Activated CD8-positive, alpha-beta T cell treated with anti-CD3 and anti-CD28 coated beads for 36 hours (primary cell): ENCODE results near the gene RAC3. TPM values are rescaled to one million over a fixed set of nuclear protein-coding genes. Genes with fewer than 3 reads are reported as not detected.

Experiments
- ATAC-seq: fragments of 200-7000 bp; cut with Tn5 transposase; one replicate; pipeline ENCODE4 v1.10.0; 2021; ENCODE audit warnings: mild to moderate bottlenecking, moderate library complexity
- CTCF ChIA-PET: fragments of 350-600 bp; sonication (Branson Sonifier 250); formaldehyde crosslinking; loops from one replicate; lab custom pipeline; 2021; ENCODE audit warnings: antibody characterized with exemption; lab: Charles Lee
- POLR2A ChIA-PET: fragments of 350-600 bp; sonication (Branson Sonifier 250); formaldehyde crosslinking; loops from one replicate; lab custom pipeline; 2021; ENCODE audit warnings: antibody characterized with exemption; lab: Charles Lee
- DNase-seq: peaks from one replicate; pipeline ENCODE4 v3.0.0-alpha.2; 2020
- H3K27ac Mint-ChIP-seq: one replicate; pipeline ENCODE4 v1.8.0; 2021; ENCODE audit warnings: mild to moderate bottlenecking, mixed read lengths
- H3K27me3 Mint-ChIP-seq: one replicate; pipeline ENCODE4 v1.8.0; 2021; ENCODE audit warnings: mixed read lengths
- H3K36me3 Mint-ChIP-seq: one replicate; pipeline ENCODE4 v1.8.0; 2021; ENCODE audit warnings: low read depth, mixed read lengths
- H3K4me1 Mint-ChIP-seq: one replicate; pipeline ENCODE4 v1.8.0; 2021; ENCODE audit warnings: low read depth, mixed read lengths
- H3K4me3 Mint-ChIP-seq: one replicate; pipeline ENCODE4 v1.8.0; 2021; ENCODE audit warnings: mild to moderate bottlenecking, moderate library complexity, mixed read lengths
- H3K9me3 Mint-ChIP-seq: one replicate; pipeline ENCODE4 v1.8.0; 2021; ENCODE audit warnings: mixed read lengths
- CTCF ChIP-seq: fragments of 200-600 bp; IDR thresholded peaks from one replicate; pipeline ENCODE4 v1.8.0; 2022; ENCODE audit warnings: antibody characterized with exemption, mild to moderate bottlenecking
- intact Hi-C: fragments of 100-400 bp; cut with micrococcal nuclease; formaldehyde crosslinking; loops from one replicate; pipeline ENCODE4 v1.10.0; 2022
- total RNA-seq, 2 experiments: library from RNA; stranded (reverse); gene quantifications; one replicate each; pipeline ENCODE4 v1.2.3, GENCODE V29; 2021

The RAC3 gene
- total RNA-seq, 2 experiments from 2014 or later: 5.5 to 5.8 TPM

- no peak for ATAC-seq
- H3K9me3 Mint-ChIP-seq: no peaks in the 10 kb centered on the region
- H3K36me3 Mint-ChIP-seq: peaks cover 1% of the 10 kb centered on the region
- intact Hi-C loops: no loop called here
- CTCF ChIA-PET: interaction anchor here (1.2 to 2.9 kb wide), 2 partner anchors 30 to 34 kb away, joined by 3 to 16 read pairs; no protein-coding TSS in a partner anchor
- DNase-seq: no peak
- peak overlapping the region; percentile 61 for H3K27ac Mint-ChIP-seq
- TF ChIP-seq CTCF: no peak
- peaks cover 14% of the 10 kb centered on the region for H3K4me1 Mint-ChIP-seq
- peak overlapping the region; percentile 75 for H3K4me3 Mint-ChIP-seq
- no peaks in the 10 kb centered on the region for H3K27me3 Mint-ChIP-seq
- POLR2A ChIA-PET: interaction anchor here (0.8 to 7.4 kb wide), 17 partner anchors 9 to 194 kb away, joined by 3 to 98 read pairs (median 4); partner anchors contain the start of genes ARHGDIA, DCXR, FASN and GPS1
These were observed 33.1 kb downstream of the RAC3 start for GRCh38 chr17:82064433-82065192.

GRCh38 chr17:82065193-82065637 is 33.7 kb downstream of the RAC3 start:
- no peak for TF ChIP-seq CTCF
- ATAC-seq: peak; percentile 58
- Mint-ChIP-seq H3K27me3 (no peaks in the 10 kb centered on the region), H3K4me3 (peak overlapping the region; percentile 75), H3K36me3 (peaks cover under 1% of the 10 kb centered on the region), H3K9me3 (no peaks in the 10 kb centered on the region), H3K27ac (peak overlapping the region; percentile 61), H3K4me1 (peaks cover 14% of the 10 kb centered on the region)
- intact Hi-C loops: no loop called here
- peak; percentile 43 for DNase-seq
- CTCF ChIA-PET: interaction anchor here (1.0 to 2.9 kb wide), 3 partner anchors 28 to 35 kb away, joined by 3 to 16 read pairs (median 3); partner anchors contain the start of gene DCXR
- POLR2A ChIA-PET: interaction anchor here (0.6 to 7.4 kb wide), 18 partner anchors 11 to 195 kb away, joined by 3 to 98 read pairs (median 4); partner anchors contain the start of genes ARHGDIA, DCXR, FASN and GPS1

- TF ChIP-seq CTCF: no peak
- CTCF ChIA-PET: interaction anchor here (1.0 to 2.9 kb wide), 4 partner anchors 28 to 43 kb away, joined by 3 to 16 read pairs (median 3); partner anchors contain the start of gene DCXR
- Mint-ChIP-seq H3K4me3 (peak within 1 kb of the TSS; percentile 85), H3K9me3 (no peaks in the 10 kb centered on the region), H3K36me3 (no peaks in the 10 kb centered on the region), H3K27me3 (no peaks in the 10 kb centered on the region), H3K4me1 (peaks cover 14% of the 10 kb centered on the region), H3K27ac (peak within 1 kb of the TSS; percentile 88)
- intact Hi-C loops: no loop called here
- POLR2A ChIA-PET: interaction anchor here (0.6 to 7.4 kb wide), 20 partner anchors 11 to 195 kb away, joined by 3 to 98 read pairs (median 4); partner anchors contain the start of genes ARHGDIA, DCXR, FASN and GPS1
- ATAC-seq (peak; percentile 93), DNase-seq (peak; percentile 67)
These were observed 34.3 kb downstream of the RAC3 start, which contains the start of gene DUS1L for GRCh38 chr17:82065638-82066303. Gene DUS1L, minus strand, starts transcription at chr17:82065804. Its CDS starts 745 bp downstream, at chr17:82065059.

GRCh38 chr17:82070611-82071010 is 39.1 kb downstream of the RAC3 start:
- Mint-ChIP-seq H3K27ac (no peak overlapping the region), H3K4me3 (no peak overlapping the region), H3K9me3 (no peaks in the 10 kb centered on the region), H3K27me3 (no peaks in the 10 kb centered on the region), H3K4me1 (peaks cover 5% of the 10 kb centered on the region), H3K36me3 (no peaks in the 10 kb centered on the region)
- intact Hi-C loops: no loop called here
- no peak for TF ChIP-seq CTCF
- ATAC-seq (no peak), DNase-seq (no peak)
- ChIA-PET POLR2A (interaction anchor here (1.0 kb wide), 1 partner anchor 179 kb away, joined by 3 read pairs; the partner anchor contains the start of gene ANAPC11), CTCF (interaction anchor here (1.3 kb wide), 1 partner anchor 32 kb away, joined by 3 read pairs; no protein-coding TSS in a partner anchor)
